ENCODE data around the gene SERPINA9.
"Not testable (repeated sequence)": the region's sequence is repeated elsewhere in the genome, so short reads cannot be mapped to it uniquely, and the experiment has no call there.

Gene SERPINA9, protein sequence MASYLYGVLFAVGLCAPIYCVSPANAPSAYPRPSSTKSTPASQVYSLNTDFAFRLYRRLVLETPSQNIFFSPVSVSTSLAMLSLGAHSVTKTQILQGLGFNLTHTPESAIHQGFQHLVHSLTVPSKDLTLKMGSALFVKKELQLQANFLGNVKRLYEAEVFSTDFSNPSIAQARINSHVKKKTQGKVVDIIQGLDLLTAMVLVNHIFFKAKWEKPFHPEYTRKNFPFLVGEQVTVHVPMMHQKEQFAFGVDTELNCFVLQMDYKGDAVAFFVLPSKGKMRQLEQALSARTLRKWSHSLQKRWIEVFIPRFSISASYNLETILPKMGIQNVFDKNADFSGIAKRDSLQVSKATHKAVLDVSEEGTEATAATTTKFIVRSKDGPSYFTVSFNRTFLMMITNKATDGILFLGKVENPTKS

GRCh38 chr14:94476023-94476422 lies at the start of gene SERPINA9:
Gene SERPINA9 (minus strand): TSS chr14:94476197. CDS start chr14:94469840, 6,357 bp downstream.
- DNase-seq, result no peak

DNA sequence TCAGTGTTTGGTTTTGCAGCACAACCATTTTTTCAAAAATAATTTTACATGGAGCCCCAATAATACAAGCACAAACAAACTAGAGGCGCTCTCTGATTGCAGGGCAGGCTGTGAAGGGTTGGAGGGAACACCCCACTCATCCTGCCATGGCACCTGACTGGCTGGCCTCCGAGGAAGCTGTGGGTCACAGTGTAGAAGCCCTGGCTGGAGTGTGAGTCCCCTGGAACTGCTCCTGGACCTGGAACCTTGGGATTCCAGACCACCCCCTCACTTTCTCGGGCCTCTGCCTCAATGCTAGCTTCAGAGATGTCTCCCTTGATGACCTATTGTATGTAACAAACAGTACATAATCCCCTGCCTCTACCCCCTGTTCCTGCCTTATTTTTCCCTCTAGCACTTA lies 48.1 kb upstream of the SERPINA9 start:
- DNase-seq, result no peak

DNA sequence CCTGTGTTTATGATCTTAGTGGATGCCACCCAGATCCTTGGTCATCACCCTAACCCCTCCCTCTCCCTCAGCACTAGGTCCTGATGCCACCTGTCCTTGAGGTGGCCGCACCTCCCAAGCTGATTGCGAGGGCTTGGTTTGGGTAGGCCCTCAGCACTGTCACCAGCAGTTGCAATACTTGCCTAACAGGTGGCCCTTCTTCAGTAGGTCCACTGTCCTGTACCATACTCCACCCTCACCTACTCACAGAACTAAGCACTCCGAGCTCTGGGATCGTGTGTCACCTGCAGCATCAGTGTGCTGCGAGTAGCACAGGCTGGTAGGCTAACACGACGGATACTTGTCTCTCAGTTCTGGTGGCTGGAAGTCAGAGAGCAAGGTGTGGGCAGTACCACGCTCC lies 47.3 kb upstream of the SERPINA9 start:
- DNase-seq, result no peak

GRCh38 chr14:94522115-94522724 lies 46.2 kb upstream of the SERPINA9 start:
- DNase-seq, result no peak

- DNase-seq, result no peak
Measured at GRCh38 chr14:94521375-94522114, 45.5 kb upstream of the SERPINA9 start.

GRCh38 chr14:94517641-94518257 lies 41.8 kb upstream of the SERPINA9 start:
- no peak for DNase-seq

GRCh38 chr14:94517248-94517640 lies 41.2 kb upstream of the SERPINA9 start:
- DNase-seq, result no peak

GRCh38 chr14:94515856-94516255 lies 39.9 kb upstream of the SERPINA9 start:
- no peak for DNase-seq

DNA sequence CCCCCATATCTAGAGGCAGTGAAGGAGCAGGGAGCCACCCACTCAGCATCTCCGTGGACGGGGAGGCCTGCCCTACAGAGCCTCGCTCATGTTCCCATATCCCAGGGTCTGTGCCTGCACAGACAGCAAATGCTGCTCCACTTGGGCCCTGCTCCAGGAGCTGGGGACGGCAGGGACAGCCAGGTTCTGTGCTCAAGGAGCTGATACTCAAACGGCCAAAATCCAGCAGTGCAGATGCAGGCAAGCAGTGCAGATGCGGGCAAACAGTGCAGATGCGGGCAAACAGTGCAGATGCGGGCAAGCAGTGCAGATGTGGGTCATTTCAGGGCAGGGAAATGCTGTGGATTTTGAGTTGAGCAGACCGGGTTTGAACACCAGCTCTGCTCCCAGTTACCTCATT lies 39.4 kb upstream of the SERPINA9 start:
- no peak for DNase-seq

GRCh38 chr14:94514351-94514750 lies 38.4 kb upstream of the SERPINA9 start:
- no peak for DNase-seq

DNA sequence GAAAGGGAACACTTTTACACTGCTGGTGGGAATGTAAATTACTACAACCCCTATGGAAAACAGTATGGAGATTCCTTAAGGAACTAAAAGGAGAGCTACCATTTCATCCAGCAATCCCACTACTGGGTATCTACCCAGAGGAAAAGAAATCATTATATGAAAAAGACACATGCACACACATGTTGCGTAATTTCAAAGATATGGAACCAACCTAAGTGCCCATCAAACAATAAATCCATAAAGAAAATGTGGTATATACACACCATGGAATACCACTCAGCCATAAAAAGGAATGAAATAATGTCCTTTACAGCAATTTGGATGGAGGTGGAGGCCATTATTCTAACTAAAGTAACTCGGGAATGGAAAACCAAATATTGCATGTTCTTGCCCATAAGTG lies 34.5 kb upstream of the SERPINA9 start:
- not testable (repeated sequence) for DNase-seq

DNA sequence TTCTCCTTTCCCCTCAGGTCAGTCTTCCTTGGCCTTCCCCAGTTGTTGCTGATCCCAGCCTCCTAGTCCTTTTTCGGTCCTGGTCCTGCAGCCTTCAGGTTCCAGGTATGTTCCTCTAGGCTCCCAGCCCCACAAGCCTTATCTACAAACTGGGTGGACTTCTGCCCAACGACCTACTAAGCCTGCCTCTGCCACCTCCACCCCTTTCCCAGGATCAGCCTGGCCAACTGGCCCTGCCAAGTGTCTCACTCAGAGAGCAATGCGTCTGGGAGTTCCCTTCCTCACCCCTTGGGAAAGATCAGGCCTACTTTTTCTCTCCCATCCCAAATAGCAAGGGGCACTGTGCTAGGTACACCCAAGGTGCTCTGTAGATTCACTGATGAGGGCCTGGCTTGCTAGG lies 33.4 kb upstream of the SERPINA9 start, which contains the start of gene SERPINA12:
TSS of gene SERPINA12 (minus strand) at position 114 of the 400 bp plus-strand sequence. CDS start 11,072 bp downstream, outside the sequence.
- no peak for DNase-seq

DNA sequence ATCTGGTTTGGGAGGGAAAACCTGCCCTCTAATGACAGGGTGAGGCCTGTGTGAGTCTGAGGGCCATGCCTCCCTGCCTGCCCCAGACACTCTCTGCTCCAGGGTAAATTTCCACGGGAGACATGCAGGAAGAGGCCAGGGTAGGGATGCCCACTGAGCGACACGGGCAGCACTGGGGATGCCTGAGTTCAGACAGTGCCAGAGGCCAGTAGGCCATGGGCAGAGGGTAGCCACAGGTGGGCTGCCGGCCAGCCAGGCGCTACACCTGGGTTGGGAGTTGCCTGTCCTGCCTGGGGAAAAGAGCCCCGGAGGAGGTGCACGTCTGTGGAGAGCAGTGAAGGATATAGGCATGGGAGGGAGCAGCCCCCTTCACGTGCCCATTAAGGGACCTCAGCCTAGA lies 29.6 kb upstream of the SERPINA9 start:
- no peak for DNase-seq

DNA sequence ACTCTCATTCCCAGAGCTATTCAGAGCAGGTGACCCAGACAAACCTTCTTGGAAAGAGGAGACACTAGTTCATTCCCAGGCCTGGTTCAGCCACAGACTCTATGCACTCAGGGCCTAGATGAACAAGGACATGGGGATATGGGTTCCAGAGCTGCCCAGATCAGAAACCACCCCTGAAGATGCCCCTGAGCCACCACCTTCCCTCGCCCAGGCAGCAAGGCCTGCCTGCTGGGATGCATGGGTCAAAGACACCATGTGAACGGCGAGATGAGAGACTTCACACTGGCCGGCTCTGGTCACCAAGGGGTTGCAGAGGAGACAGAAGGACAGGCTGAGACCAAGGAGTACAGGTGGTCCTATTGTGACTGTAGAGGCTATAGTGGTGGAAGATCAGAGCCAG lies 29.2 kb upstream of the SERPINA9 start:
- DNase-seq, result no peak

DNA sequence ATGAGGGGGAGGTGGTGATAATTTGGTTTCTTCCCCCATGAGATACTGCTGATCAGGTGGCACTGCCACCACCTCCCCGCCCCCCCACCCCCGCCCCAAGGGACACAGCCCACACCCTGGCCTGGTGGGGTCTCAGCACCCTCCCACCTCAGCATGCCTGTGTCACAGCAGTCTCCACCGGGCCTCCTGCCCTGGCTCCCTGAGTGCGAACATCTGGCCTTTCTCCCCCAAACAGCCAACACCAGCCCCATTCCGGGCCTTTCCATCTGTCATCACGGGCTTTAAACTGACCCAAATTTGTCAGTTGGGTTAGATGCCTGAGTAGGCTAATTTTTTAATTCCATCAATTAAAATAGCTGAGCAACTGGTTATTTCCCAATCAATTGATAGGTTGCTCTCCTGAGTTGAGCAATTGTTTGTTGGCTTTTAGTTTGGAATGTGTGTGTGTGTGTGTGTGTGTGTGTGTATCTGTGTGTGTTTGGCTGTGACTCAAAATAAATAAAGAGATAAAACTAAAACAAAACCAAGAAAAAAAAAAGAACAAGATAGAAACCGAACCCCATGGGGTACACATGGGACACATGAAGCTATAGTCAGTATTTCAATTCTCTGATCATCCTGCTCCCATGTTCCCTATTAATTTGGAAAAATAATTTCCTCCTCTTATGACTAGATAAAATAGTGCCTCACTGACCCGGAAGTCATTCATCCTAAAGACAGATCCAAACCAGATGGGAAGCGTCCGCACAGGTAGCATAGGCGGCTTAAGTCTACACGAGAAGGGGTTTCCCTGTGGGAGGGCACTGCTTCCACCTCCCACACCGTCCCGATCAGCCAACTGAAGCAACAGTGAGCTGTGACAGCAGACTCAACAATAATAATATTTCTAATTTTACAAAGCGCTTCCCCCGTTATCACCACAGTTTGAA lies 25.9 kb upstream of the SERPINA9 start:
- DNase-seq, result no peak

DNA sequence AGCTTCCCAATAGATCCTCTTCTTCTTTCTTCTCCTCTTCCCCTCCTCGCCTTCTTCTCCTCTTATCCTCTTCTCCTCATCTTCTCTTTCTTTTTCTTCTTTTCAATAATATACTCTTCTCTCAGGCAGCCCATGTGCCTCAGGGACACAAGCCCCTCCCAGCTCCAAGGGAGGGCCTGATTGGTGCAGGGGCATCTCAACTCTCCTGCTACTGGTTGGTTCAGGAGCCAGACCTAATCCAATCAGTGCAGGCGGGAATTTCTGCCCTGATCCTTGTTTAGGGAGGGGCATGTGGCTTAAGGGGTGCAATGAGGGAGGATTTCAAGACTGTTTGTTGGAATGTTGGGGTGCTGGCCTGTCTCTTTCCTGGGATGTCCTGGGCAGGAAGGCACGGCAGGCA lies 24.3 kb upstream of the SERPINA9 start:
- no peak for DNase-seq

DNA sequence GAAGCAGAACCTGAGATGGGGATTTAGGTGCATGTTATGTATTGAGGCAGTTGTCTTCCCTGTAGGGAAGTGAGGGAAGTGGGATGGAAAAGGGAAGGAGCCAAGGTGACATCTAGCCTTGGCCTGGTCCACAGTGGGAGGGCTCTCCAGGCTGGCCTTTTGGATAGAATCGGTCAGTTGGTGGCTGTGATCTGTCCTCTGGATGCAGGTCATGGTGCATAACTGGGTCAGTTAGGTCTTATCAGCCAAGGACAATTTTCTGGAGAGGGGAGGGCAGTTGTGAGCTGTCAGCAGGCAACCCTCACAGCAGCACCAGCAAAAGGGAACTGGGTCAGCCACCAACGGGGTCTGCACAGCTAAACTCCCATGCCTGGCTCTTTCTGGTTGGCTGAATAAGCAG lies 23.7 kb upstream of the SERPINA9 start:
- DNase-seq, result no peak

DNA sequence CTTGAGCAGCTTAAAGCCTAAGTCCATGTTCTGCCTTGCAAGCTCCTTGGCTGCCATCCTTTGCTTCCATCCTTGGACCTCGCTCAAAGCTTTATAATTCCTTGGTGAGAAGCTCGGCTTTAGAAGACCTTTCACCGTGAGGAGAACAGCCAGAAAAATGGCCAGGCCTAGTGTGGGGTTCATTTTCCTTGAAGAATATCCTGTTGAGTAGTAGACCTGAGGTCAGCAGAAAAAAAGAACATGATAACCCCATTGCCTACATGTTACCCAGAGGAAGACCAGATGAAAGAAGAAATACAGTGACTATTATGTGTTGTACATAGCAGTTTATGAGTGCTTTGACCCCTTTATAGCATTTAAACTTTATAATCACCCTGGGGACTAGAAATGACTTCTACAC lies 22.2 kb upstream of the SERPINA9 start:
- no peak for DNase-seq

- DNase-seq, result no peak
Measured at GRCh38 chr14:94494085-94494484, 18.1 kb upstream of the SERPINA9 start.

- no peak for DNase-seq
Measured at GRCh38 chr14:94491511-94491910, 15.5 kb upstream of the SERPINA9 start.

GRCh38 chr14:94489336-94489735 lies 13.3 kb upstream of the SERPINA9 start:
- no peak for DNase-seq

DNA sequence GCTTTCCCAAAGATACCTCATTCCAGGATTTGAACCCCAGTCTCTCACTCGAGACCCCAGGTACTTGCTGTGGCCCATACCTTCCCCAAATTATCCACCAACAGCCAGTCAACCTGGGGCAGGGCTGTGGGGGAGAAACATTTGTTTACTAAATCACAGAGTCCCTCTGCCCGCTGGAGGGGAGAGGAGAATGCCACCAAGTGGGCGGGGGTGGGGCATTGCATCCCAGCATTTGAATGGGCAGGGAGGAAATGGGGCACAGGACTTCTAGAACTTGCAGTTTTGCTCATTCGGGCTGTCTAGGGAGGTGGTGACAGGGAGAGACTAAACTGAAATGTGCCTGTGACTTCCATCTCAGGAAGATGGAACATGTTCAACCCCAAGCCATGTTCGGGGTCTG lies 10.9 kb upstream of the SERPINA9 start:
- no peak for DNase-seq

Data from activated CD4-positive, CD25-positive, alpha-beta regulatory T cell (primary cell).